Heart left ventricle (tissue), 16 donors: Measurements from ENCODE around the gene MXI1. TPM values are rescaled to one million over a fixed set of nuclear protein-coding genes. Genes with fewer than 3 reads are reported as not detected.
"Not testable (repeated sequence)": the region's sequence is repeated elsewhere in the genome, so short reads cannot be mapped to it uniquely, and the experiment has no call there.

Experiments
- ATAC-seq, 4 donors: fragments of 200-7000 bp; cut with Tn5 transposase; one replicate each; pipeline ENCODE4 v1.9.1; 2020 to 2022; ENCODE audit warnings: moderate library complexity in 4 of 4, mild to moderate bottlenecking in 3 of 4, moderate number of reproducible peaks in 1 of 4
- DNase-seq, 5 donors: peaks; one replicate each; pipeline ENCODE4 v3.0.0-alpha.2; 2020
- H3K27ac ChIP-seq, 12 donors: fragments of 200-600 bp; sonication (generic) in 4 of 12; one replicate each; pipeline versions ENCODE4 v1.5.0 to v1.8.0; 2016 to 2022; ENCODE audit warnings: mild to moderate bottlenecking in 2 of 12
- H3K27me3 ChIP-seq, 9 donors: fragments of 200-600 bp; sonication (generic) in 2 of 9; one replicate each; pipeline versions ENCODE4 v1.5.1 to v1.8.0; 2016 to 2022; ENCODE audit warnings: mild to moderate bottlenecking in 3 of 9
- H3K36me3 ChIP-seq, 9 donors: fragments of 200-600 bp; sonication (generic) in 2 of 9; one replicate each; pipeline versions ENCODE4 v1.5.0 to v1.8.0; 2018 to 2022; ENCODE audit warnings: mild to moderate bottlenecking in 2 of 9
- H3K4me1 ChIP-seq, 12 donors: fragments of 200-600 bp; sonication (generic) in 4 of 12; one replicate each; pipeline versions ENCODE4 v1.5.0 to v1.8.0; 2016 to 2022; ENCODE audit warnings: mild to moderate bottlenecking in 3 of 12
- H3K4me3 ChIP-seq, 12 donors: fragments of 200-600 bp; sonication (generic) in 4 of 12; one replicate each; pipeline versions ENCODE4 v1.5.0 to v1.8.0; 2017 to 2022; ENCODE audit warnings: mild to moderate bottlenecking in 9 of 12, moderate library complexity in 4 of 12
- H3K9me3 ChIP-seq, 12 donors: fragments of 200-600 bp; sonication (generic) in 4 of 12; one replicate each; pipeline versions ENCODE4 v1.5.0 to v1.8.0; 2016 to 2022; ENCODE audit warnings: mild to moderate bottlenecking in 1 of 12
- POLR2A ChIP-seq, 2 donors: fragments of 450-650 bp; IDR thresholded peaks; one replicate each; pipeline ENCODE4 v1.6.1; 2017; ENCODE audit warnings: antibody characterized with exemption in 2 of 2, mild to moderate bottlenecking in 2 of 2, moderate library complexity in 2 of 2
- WGBS, 4 donors: extraction: QIAGEN DNeasy Blood & Tissue Kit in 2 of 4; methylation state at CpG; one replicate each; pipeline versions ENCODE4 v1.1.5 to v1.1.7; 2013 to 2018; 5-methylcytosine and 5-hydroxymethylcytosine counted together
- intact Hi-C, 10 donors: fragments of 100-400 bp; cut with DNase I; formaldehyde crosslinking; loops; one replicate each; pipeline versions ENCODE4 v1.11.1 to v1.14.2; 2022
- polyA plus RNA-seq, 2 donors: library from polyadenylated mRNA; stranded (reverse); fragments of 200-250 nt; gene quantifications; one replicate each; pipeline ENCODE4 v1.2.3, GENCODE V29; 2013
- total RNA-seq, 9 donors: library from RNA; depleted of rRNA in 2 of 9; stranded (reverse); fragments of >200 nt in 2 of 9; fragmentation: NEBNext Ultra II Directional in 3 of 9; extraction: Animal tissue kit (Norgen Biotek cat#: 25700) in 3 of 9; gene quantifications; one replicate each; pipeline versions ENCODE4 v1.1.0 to v1.2.4, GENCODE V29; 2016 to 2023
- TF ChIP-seq, protein P1 (sequence below), 12 donors: fragments of 200-600 bp; sonication (generic) in 4 of 12; IDR thresholded peaks; one replicate each; pipeline versions ENCODE4 v1.5.0 to v1.8.0; 2018 to 2022; ENCODE audit warnings: antibody characterized with exemption in 12 of 12, mild to moderate bottlenecking in 5 of 12
- donor health status: ischemic (EF 13 %, LVEDD 7.1; RV severe dilation, severe dysfunction).
- donor health status: healthy with polysubstance abuse.
- donor health status: DM: no; HTN: yes; CAD: no.
- donor health status: DM: no; HTN: no; CAD: no.
- donor health status: ischemic (EF 25% LVEDD 6.9; RV normal size, moderate dysfunction).
- donor health status: ischemic (EF 25% LVEDD 5.7; RV mildly dilated, moderate dysfunction).
- donor health status: healthy.
- donor health status: DM: yes; HTN: yes; CAD: no.
- donor health status: ischemic (EF 35%, LVEDD 5.7; RV mildly dilated, moderate dysfunction).
- donor health status: nonischemic (EF 11% LVEDD 7.7; RV severe dilation, severe dysfunction).
- donor health status: DM: yes; HTN: yes; CAD: no.
- donor health status: PGD.
- donor health status: ischemic (EF 29% LVEDD 5.4; RV normal size, mild dysfunction).
- donor health status: nonischemic (EF 23%, LVEDD 6.1; RV moderate dilation, normal function).

Gene MXI1
- total and polyA plus RNA-seq, 11 donors: 20.3 to 83.2 (median 60.6) TPM

DNA sequence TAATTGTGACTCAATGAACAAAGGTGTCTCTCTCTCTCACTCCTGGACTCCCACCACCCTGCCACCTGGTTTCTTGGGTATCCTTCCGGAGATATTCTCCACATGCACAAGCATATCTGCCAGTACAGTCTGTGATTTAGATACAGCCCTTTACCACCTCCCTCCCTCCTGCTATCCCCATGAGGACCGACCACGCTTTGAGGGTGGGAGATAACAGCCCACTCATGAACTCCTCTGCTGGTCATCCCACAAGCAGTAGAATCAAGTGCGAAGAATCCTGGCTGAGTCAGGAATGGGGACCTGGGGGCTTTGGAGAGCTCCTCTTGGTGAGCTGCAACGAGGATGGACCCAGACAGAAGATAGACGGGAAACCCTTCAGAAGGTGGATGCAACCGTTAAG lies 28.2 kb upstream of the MXI1 start:
- H3K27ac ChIP-seq: no peak overlapping the region
- 83 to 92% (median 89%) methylated on average over 7 of the region's 7 CpGs for WGBS, 4 donors
- no peak for ATAC-seq
- TF ChIP-seq, protein P1, sequence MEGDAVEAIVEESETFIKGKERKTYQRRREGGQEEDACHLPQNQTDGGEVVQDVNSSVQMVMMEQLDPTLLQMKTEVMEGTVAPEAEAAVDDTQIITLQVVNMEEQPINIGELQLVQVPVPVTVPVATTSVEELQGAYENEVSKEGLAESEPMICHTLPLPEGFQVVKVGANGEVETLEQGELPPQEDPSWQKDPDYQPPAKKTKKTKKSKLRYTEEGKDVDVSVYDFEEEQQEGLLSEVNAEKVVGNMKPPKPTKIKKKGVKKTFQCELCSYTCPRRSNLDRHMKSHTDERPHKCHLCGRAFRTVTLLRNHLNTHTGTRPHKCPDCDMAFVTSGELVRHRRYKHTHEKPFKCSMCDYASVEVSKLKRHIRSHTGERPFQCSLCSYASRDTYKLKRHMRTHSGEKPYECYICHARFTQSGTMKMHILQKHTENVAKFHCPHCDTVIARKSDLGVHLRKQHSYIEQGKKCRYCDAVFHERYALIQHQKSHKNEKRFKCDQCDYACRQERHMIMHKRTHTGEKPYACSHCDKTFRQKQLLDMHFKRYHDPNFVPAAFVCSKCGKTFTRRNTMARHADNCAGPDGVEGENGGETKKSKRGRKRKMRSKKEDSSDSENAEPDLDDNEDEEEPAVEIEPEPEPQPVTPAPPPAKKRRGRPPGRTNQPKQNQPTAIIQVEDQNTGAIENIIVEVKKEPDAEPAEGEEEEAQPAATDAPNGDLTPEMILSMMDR (IDR thresholded peaks at IDR 0.05): no peak
- TF ChIP-seq POLR2A (IDR thresholded peaks at IDR 0.05): no peak
- DNase-seq: no peak
- H3K36me3 ChIP-seq: no peaks in the 10 kb centered on the region
- H3K27me3 ChIP-seq: no peaks in the 10 kb centered on the region
- no peak overlapping the region for H3K4me3 ChIP-seq
- no peaks in the 10 kb centered on the region for H3K9me3 ChIP-seq
- peaks cover 0 to 23% (median 14%) of the 10 kb centered on the region in 12 donors for H3K4me1 ChIP-seq
- intact Hi-C loops: loop anchor here in 1 of 10 donors (5.0 kb wide), 1 partner anchor 37 kb away; no protein-coding TSS in a partner anchor

DNA sequence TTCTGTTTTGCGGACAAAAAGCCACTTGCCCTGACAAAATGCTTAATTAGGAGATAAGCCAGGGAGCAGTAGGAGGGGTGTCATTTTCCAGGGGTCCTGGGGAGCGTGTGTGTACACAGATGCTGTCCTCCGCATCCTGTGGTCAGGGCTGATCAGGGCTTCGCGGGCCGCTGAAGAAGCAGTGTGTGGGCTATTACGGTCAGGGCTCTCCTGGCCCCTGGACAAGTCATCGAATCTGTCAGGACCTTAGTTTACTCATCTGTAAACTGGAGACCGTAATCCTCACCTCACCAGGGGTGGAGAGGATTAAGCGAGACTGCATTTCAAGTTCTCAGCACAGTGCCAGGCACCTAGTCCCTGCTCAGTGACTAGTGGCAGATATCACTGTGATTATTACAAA lies 26.0 kb upstream of the MXI1 start:
- ATAC-seq (no peak), DNase-seq (no peak)
- intact Hi-C loops: no loop called here
- Histone ChIP-seq H3K27me3 (no peaks in the 10 kb centered on the region), H3K9me3 (no peaks in the 10 kb centered on the region), H3K4me3 (no peak overlapping the region), H3K4me1 (peaks cover 0 to 7% (median 3%) of the 10 kb centered on the region in 12 donors), H3K36me3 (no peaks in the 10 kb centered on the region), H3K27ac (no peak overlapping the region)
- TF ChIP-seq, protein P1 (IDR thresholded peaks at IDR 0.05): no peak
- no peak for TF ChIP-seq POLR2A (IDR thresholded peaks at IDR 0.05)
- 81 to 90% (median 85%) methylated on average over 10 of the region's 10 CpGs for WGBS, 4 donors

DNA sequence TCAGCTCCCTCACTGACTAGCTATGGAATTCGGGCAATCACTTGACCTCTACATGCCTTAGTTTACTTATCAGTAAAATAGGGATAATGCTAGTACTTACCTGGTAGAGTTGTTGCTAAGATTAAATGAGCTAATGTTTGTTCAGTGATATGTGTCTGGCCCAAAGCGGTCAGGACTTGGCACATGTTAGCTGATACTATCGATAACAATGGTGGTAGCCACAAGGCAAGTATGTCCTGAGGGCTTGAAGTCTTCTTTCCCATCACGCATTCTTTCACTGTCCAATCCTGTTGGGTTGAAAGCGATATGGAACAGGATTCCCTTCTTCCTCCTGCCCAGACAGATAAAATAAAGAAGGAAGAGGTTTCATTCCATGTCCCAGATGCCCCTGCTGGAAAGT lies 25.5 kb upstream of the MXI1 start:
- Histone ChIP-seq H3K36me3 (no peaks in the 10 kb centered on the region), H3K4me3 (no peak overlapping the region), H3K9me3 (no peaks in the 10 kb centered on the region), H3K27me3 (no peaks in the 10 kb centered on the region), H3K27ac (no peak overlapping the region), H3K4me1 (peaks cover 0 to 3% (median 0%) of the 10 kb centered on the region in 12 donors)
- ATAC-seq (no peak), DNase-seq (no peak)
- intact Hi-C loops: no loop called here
- TF ChIP-seq, protein P1 (IDR thresholded peaks at IDR 0.05): no peak
- TF ChIP-seq POLR2A (IDR thresholded peaks at IDR 0.05): no peak
- 91 to 96% (median 94%) methylated on average over 5 of the region's 5 CpGs for WGBS, 4 donors

DNA sequence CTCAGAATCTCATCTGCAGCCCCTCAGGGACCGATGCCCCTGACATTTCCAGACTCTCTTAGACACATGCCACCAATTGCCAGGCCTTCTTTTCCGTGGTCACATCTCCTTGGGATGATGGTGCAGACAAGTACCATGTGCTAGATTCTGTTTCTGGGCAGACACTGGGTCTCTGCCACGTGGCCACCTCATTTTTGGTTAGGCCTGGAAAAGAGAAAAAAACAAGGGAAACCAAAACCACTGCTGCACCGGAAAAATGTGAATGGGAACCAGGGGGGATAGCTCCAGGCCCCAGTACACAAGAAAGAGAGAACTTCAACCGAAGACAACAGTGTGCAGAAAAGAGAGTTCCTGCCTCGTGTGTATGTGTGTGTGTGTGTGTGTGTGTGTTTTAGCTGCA lies 23.0 kb upstream of the MXI1 start:
- WGBS, 4 donors: 72 to 88% (median 75%) methylated on average over 6 of the region's 6 CpGs
- TF ChIP-seq POLR2A (IDR thresholded peaks at IDR 0.05): no peak
- intact Hi-C loops: no loop called here
- no peak for DNase-seq
- Histone ChIP-seq H3K4me1 (no peaks in the 10 kb centered on the region), H3K4me3 (no peak overlapping the region), H3K27ac (no peak overlapping the region), H3K36me3 (no peaks in the 10 kb centered on the region), H3K9me3 (no peaks in the 10 kb centered on the region), H3K27me3 (no peaks in the 10 kb centered on the region)
- ATAC-seq: no peak

DNA sequence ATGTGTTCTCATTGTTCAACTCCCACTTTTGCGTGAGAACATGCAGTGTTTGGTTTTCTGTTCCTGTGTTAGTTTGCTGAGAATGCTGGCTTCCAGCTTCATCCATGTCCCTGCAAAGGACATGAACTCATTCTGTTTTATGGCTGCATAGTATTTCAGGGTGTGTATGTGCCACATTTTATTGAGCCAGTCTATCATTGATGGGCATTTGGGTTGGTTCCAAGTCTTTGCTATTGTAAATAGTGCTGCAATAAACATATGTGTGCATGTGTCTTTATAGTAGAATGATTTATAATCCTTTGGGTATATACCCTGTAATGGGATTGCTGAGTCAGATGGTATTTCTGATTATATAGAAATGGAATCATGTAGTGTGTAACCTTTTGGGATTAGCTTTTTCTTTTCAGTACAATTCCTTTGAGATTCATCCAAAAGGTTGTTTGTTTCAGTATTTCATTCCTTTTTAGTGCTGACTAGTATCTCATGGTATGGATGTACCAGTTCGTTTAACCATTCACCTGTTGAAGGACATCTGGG lies 21.7 kb upstream of the MXI1 start:
- H3K36me3 ChIP-seq, H3K27ac ChIP-seq, H3K27me3 ChIP-seq, ATAC-seq, intact Hi-C loops, DNase-seq, H3K9me3 ChIP-seq, H3K4me3 ChIP-seq, H3K4me1 ChIP-seq: not testable (repeated sequence)
- WGBS, 4 donors: 91 to 95% (median 93%) methylated on average over 2 of the region's 2 CpGs
